ENCODE results near the gene GPR42. TPM values are rescaled to one million over a fixed set of nuclear protein-coding genes. Genes with fewer than 3 reads are reported as not detected.

The GPR42 gene
- total RNA-seq, 1 experiment from 2014 or later, result not detected

DNA sequence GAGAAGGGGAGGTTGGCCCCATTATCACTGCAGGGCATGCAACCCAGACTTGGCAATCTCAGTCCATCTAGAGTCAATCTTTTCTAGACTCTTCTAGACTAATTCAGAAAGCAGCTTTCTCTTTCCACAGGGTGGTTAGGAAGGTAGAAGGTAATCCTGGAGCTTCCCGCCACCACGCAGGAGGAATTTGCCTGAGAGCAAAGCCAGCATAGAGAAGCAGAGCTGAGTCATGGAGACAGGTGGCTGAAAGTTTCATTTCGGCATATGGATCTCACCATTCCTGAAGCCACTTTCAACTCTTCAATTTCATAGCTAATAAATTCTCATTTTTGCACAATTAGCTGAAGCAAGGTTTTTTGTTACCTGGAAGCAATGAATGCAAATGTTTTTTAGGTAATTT lies 48.2 kb downstream of the GPR42 start:
- Histone ChIP-seq H3K9me3 (ENCODE audit: control insufficient read depth in 1 of 2, insufficient read depth in 1 of 2, low read depth in 1 of 2, low read length in 2 of 2) (no peaks in the 10 kb centered on the region), H3K4me2 (ENCODE audit: low read length) (no peak overlapping the region), H4K20me1 (ENCODE audit: insufficient read depth) (no peaks in the 10 kb centered on the region), H3K4me1 (ENCODE audit: control insufficient read depth in 1 of 2, insufficient read depth in 2 of 2, low read length in 2 of 2) (peaks cover 5 to 6% of the 10 kb centered on the region in 2 experiments; a peak in 3 of 4 replicates), H3K9me2 (ENCODE audit: insufficient read depth) (no peaks in the 10 kb centered on the region), H3K79me2 (ENCODE audit: insufficient read depth, low read length) (no peaks in the 10 kb centered on the region), H3K9ac (ENCODE audit: low read length) (no peak overlapping the region), H2AFZ (ENCODE audit: low read depth, low read length, poor library complexity, severe bottlenecking) (no peak overlapping the region), H3K27me3 (ENCODE audit: insufficient read depth, low read length) (peaks cover 39% of the 10 kb centered on the region; the same call in 1 of the 2 replicates), H3K27ac (ENCODE audit: low read depth, low read length) (no peak overlapping the region), H3K4me3 (replicated peaks in 1 of 2; ENCODE audit: low read depth in 1 of 2, low read length in 2 of 2) (no peak overlapping the region), H3K36me3 (ENCODE audit: control insufficient read depth in 1 of 2, insufficient read depth in 2 of 2, low read length in 2 of 2) (no peaks in the 10 kb centered on the region)
- BruUV-seq (replicated peaks), result no TSS peak
- intact Hi-C loops (cut with micrococcal nuclease), result no loop called here
- ChIA-PET RAD21 (ENCODE audit: low non-redundant PET in 1 of 2, low total read pairs in 2 of 2, uncharacterized antibody in 2 of 2, unreplicated experiment in 2 of 2) (no interaction called here), POLR2A (interaction anchor here (0.5 kb wide), 1 partner anchor 84 kb away, joined by 4 read pairs; no protein-coding TSS in a partner anchor), CTCF (no interaction called here)
- DNase-seq (ENCODE audit: low read depth, low spot score), result no peak
- no peak for ATAC-seq
- TF ChIP-seq TCF7L2 (IDR thresholded peaks at IDR 0.05; ENCODE audit: borderline replicate concordance, extremely low read depth, insufficient read depth, insufficient read length) (no peak), JUND (IDR thresholded peaks at IDR 0.05) (no peak), ZNF274 (IDR thresholded peaks at IDR 0.05; ENCODE audit: low read depth, low read length) (no peak), FOSL1 (IDR thresholded peaks at IDR 0.05; ENCODE audit: low read depth) (no peak), CBX3 (IDR thresholded peaks at IDR 0.05; ENCODE audit: low read depth) (no peak), POLR2AphosphoS5 (IDR thresholded peaks at IDR 0.05; ENCODE audit: low read depth, low read length) (no peak), RAD21 (IDR thresholded peaks at IDR 0.05; ENCODE audit: low read depth) (no peak), EZH2 (IDR thresholded peaks at IDR 0.05) (no peak), SIN3A (IDR thresholded peaks at IDR 0.05; ENCODE audit: low read depth) (no peak), CEBPB (IDR thresholded peaks at IDR 0.05; ENCODE audit: low read depth) (no peak), YY1 (IDR thresholded peaks at IDR 0.05; ENCODE audit: extremely low read depth, insufficient replicate concordance, low read depth, low read length) (no peak), ELF1 (IDR thresholded peaks at IDR 0.05; ENCODE audit: borderline replicate concordance, low read depth) (no peak), EGR1 (IDR thresholded peaks at IDR 0.05; ENCODE audit: low read depth) (no peak), ZFX (IDR thresholded peaks at IDR 0.05) (no peak)
- TF ChIP-seq, protein P1, sequence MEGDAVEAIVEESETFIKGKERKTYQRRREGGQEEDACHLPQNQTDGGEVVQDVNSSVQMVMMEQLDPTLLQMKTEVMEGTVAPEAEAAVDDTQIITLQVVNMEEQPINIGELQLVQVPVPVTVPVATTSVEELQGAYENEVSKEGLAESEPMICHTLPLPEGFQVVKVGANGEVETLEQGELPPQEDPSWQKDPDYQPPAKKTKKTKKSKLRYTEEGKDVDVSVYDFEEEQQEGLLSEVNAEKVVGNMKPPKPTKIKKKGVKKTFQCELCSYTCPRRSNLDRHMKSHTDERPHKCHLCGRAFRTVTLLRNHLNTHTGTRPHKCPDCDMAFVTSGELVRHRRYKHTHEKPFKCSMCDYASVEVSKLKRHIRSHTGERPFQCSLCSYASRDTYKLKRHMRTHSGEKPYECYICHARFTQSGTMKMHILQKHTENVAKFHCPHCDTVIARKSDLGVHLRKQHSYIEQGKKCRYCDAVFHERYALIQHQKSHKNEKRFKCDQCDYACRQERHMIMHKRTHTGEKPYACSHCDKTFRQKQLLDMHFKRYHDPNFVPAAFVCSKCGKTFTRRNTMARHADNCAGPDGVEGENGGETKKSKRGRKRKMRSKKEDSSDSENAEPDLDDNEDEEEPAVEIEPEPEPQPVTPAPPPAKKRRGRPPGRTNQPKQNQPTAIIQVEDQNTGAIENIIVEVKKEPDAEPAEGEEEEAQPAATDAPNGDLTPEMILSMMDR (IDR thresholded peaks at IDR 0.05 in 2 of 3, conservative IDR thresholded peaks at IDR 0.05 in 1 of 3; ENCODE audit: borderline replicate concordance in 1 of 3, insufficient read depth in 1 of 3, low read depth in 2 of 3, low read length in 2 of 3), result no peak
- TF ChIP-seq, protein P2, sequence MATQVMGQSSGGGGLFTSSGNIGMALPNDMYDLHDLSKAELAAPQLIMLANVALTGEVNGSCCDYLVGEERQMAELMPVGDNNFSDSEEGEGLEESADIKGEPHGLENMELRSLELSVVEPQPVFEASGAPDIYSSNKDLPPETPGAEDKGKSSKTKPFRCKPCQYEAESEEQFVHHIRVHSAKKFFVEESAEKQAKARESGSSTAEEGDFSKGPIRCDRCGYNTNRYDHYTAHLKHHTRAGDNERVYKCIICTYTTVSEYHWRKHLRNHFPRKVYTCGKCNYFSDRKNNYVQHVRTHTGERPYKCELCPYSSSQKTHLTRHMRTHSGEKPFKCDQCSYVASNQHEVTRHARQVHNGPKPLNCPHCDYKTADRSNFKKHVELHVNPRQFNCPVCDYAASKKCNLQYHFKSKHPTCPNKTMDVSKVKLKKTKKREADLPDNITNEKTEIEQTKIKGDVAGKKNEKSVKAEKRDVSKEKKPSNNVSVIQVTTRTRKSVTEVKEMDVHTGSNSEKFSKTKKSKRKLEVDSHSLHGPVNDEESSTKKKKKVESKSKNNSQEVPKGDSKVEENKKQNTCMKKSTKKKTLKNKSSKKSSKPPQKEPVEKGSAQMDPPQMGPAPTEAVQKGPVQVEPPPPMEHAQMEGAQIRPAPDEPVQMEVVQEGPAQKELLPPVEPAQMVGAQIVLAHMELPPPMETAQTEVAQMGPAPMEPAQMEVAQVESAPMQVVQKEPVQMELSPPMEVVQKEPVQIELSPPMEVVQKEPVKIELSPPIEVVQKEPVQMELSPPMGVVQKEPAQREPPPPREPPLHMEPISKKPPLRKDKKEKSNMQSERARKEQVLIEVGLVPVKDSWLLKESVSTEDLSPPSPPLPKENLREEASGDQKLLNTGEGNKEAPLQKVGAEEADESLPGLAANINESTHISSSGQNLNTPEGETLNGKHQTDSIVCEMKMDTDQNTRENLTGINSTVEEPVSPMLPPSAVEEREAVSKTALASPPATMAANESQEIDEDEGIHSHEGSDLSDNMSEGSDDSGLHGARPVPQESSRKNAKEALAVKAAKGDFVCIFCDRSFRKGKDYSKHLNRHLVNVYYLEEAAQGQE (IDR thresholded peaks at IDR 0.05; ENCODE audit: low read depth), result no peak
